IPS-18a (cell line): ENCODE data around the gene KRTAP10-3.
"Not testable (repeated sequence)": the region's sequence is repeated elsewhere in the genome, so short reads cannot be mapped to it uniquely, and the experiment has no call there.

Source experiments
- H3K27ac ChIP-seq: one replicate; pipeline ENCODE4 v1.5.1; 2013; ENCODE audit warnings: low read length
- H3K27me3 ChIP-seq: one replicate; pipeline ENCODE4 v1.6.1; 2013; ENCODE audit warnings: mild to moderate bottlenecking, low read length; ENCODE audit not compliant: control insufficient read depth, insufficient read depth
- H3K36me3 ChIP-seq: one replicate; pipeline ENCODE4 v1.6.1; 2013; ENCODE audit warnings: low read depth, low read length; ENCODE audit not compliant: control insufficient read depth
- H3K4me1 ChIP-seq: one replicate; pipeline ENCODE4 v1.6.1; 2013; ENCODE audit warnings: low read depth, low read length; ENCODE audit not compliant: control insufficient read depth
- H3K4me3 ChIP-seq: one replicate; pipeline ENCODE4 v1.5.1; 2013; ENCODE audit warnings: low read length
- H3K9ac ChIP-seq: one replicate; pipeline ENCODE4 v1.6.1; 2013; ENCODE audit warnings: mild to moderate bottlenecking, low read length, moderate library complexity
- H3K9me3 ChIP-seq: one replicate; pipeline ENCODE4 v1.6.1; 2013; ENCODE audit warnings: low read depth, low read length; ENCODE audit not compliant: control insufficient read depth

The KRTAP10-3 gene

GRCh38 chr21:44566403-44566802 lies 7.8 kb upstream of the KRTAP10-3 start:
- H3K27me3 ChIP-seq = no peaks in the 10 kb centered on the region
- H3K27ac ChIP-seq = no peak overlapping the region
- H3K4me1 ChIP-seq = no peaks in the 10 kb centered on the region
- H3K4me3 ChIP-seq = no peak overlapping the region
- no peak overlapping the region for H3K9ac ChIP-seq
- H3K9me3 ChIP-seq = no peaks in the 10 kb centered on the region
- no peaks in the 10 kb centered on the region for H3K36me3 ChIP-seq

- H3K36me3 ChIP-seq = no peaks in the 10 kb centered on the region
- no peak overlapping the region for H3K9ac ChIP-seq
- H3K27ac ChIP-seq = no peak overlapping the region
- no peaks in the 10 kb centered on the region for H3K27me3 ChIP-seq
- H3K9me3 ChIP-seq = no peaks in the 10 kb centered on the region
- no peaks in the 10 kb centered on the region for H3K4me1 ChIP-seq
- H3K4me3 ChIP-seq = no peak overlapping the region
These were observed 6.4 kb upstream of the KRTAP10-3 start for GRCh38 chr21:44564886-44565598.

GRCh38 chr21:44564099-44564498 lies 5.5 kb upstream of the KRTAP10-3 start:
- H3K4me3 ChIP-seq = no peak overlapping the region
- H3K27me3 ChIP-seq = no peaks in the 10 kb centered on the region
- no peaks in the 10 kb centered on the region for H3K4me1 ChIP-seq
- H3K36me3 ChIP-seq = no peaks in the 10 kb centered on the region
- no peak overlapping the region for H3K9ac ChIP-seq
- no peaks in the 10 kb centered on the region for H3K9me3 ChIP-seq
- no peak overlapping the region for H3K27ac ChIP-seq

- H3K9ac ChIP-seq, H3K36me3 ChIP-seq, H3K27ac ChIP-seq, H3K27me3 ChIP-seq, H3K9me3 ChIP-seq, H3K4me1 ChIP-seq, H3K4me3 ChIP-seq: not testable (repeated sequence)
These were observed 293 bp downstream of the KRTAP10-3 start for GRCh38 chr21:44558329-44558675.

- Histone ChIP-seq H3K27me3 (no peaks in the 10 kb centered on the region), H3K27ac (no peak overlapping the region), H3K9ac (no peak overlapping the region), H3K4me1 (peaks cover 4% of the 10 kb centered on the region), H3K4me3 (no peak overlapping the region), H3K9me3 (no peaks in the 10 kb centered on the region), H3K36me3 (no peaks in the 10 kb centered on the region)
These were observed 885 bp downstream of the KRTAP10-3 start for GRCh38 chr21:44557491-44558328.

GRCh38 chr21:44556879-44557278 lies 1.7 kb downstream of the KRTAP10-3 start:
- Histone ChIP-seq H3K4me1 (peaks cover 10% of the 10 kb centered on the region), H3K9me3 (no peaks in the 10 kb centered on the region), H3K4me3 (no peak overlapping the region), H3K36me3 (no peaks in the 10 kb centered on the region), H3K9ac (no peak overlapping the region), H3K27me3 (no peaks in the 10 kb centered on the region), H3K27ac (no peak overlapping the region)

GRCh38 chr21:44555200-44555875 lies 3.3 kb downstream of the KRTAP10-3 start:
- Histone ChIP-seq H3K36me3 (no peaks in the 10 kb centered on the region), H3K9ac (no peak overlapping the region), H3K4me1 (peaks cover 10% of the 10 kb centered on the region), H3K27me3 (no peaks in the 10 kb centered on the region), H3K27ac (no peak overlapping the region), H3K9me3 (no peaks in the 10 kb centered on the region), H3K4me3 (no peak overlapping the region)

- no peak overlapping the region for H3K9ac ChIP-seq
- H3K9me3 ChIP-seq = no peaks in the 10 kb centered on the region
- no peaks in the 10 kb centered on the region for H3K27me3 ChIP-seq
- H3K27ac ChIP-seq = no peak overlapping the region
- H3K36me3 ChIP-seq = no peaks in the 10 kb centered on the region
- H3K4me1 ChIP-seq = peaks cover 30% of the 10 kb centered on the region
- no peak overlapping the region for H3K4me3 ChIP-seq
These were observed 5.9 kb downstream of the KRTAP10-3 start for GRCh38 chr21:44552681-44553080.

GRCh38 chr21:44552136-44552535 lies 6.5 kb downstream of the KRTAP10-3 start:
- Histone ChIP-seq H3K4me1 (peaks cover 33% of the 10 kb centered on the region), H3K9me3 (peaks cover 3% of the 10 kb centered on the region), H3K36me3 (no peaks in the 10 kb centered on the region), H3K4me3 (no peak overlapping the region), H3K27me3 (no peaks in the 10 kb centered on the region), H3K9ac (no peak overlapping the region), H3K27ac (no peak overlapping the region)

GRCh38 chr21:44551340-44551961 lies 7.1 kb downstream of the KRTAP10-3 start, which contains the start of gene KRTAP10-2:
KRTAP10-2 (minus strand) TSS chr21:44551505; CDS start chr21:44551458, 47 bp downstream.
- H3K4me1 ChIP-seq = peaks cover 33% of the 10 kb centered on the region
- no peak within 1 kb of the TSS for H3K27ac ChIP-seq
- no peak within 1 kb of the TSS for H3K4me3 ChIP-seq
- H3K9ac ChIP-seq = no peak within 1 kb of the TSS
- H3K9me3 ChIP-seq = peaks cover 8% of the 10 kb centered on the region
- no peaks in the 10 kb centered on the region for H3K27me3 ChIP-seq
- no peaks in the 10 kb centered on the region for H3K36me3 ChIP-seq

GRCh38 chr21:44550807-44551206 lies 7.8 kb downstream of the KRTAP10-3 start:
- Histone ChIP-seq H3K4me3 (no peak overlapping the region), H3K9me3 (peaks cover 8% of the 10 kb centered on the region), H3K4me1 (peaks cover 33% of the 10 kb centered on the region), H3K9ac (no peak overlapping the region), H3K27ac (no peak overlapping the region), H3K36me3 (no peaks in the 10 kb centered on the region), H3K27me3 (no peaks in the 10 kb centered on the region)
